ENCODE data around the gene COA6.

The COA6 gene

DNA sequence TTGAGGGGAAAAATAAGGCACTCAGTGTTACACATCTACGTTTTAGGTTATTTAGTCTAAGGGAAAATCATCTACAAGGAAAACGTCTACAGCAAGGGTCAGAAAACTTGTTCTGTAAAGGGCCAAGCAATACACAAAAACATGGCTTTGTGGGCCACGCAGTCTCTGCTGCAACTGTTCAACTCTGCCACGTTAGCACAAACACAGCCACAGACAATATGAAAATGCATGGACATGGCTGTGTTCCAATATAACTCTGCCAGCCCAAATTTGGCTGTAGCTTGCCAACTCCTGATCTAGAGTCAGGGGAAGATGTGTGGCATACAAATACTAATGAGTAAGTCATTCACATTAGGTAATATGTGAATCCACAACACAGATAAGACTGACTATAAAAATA is 40.7 kb downstream of the COA6 start:
- DNase-seq = no peak

DNA sequence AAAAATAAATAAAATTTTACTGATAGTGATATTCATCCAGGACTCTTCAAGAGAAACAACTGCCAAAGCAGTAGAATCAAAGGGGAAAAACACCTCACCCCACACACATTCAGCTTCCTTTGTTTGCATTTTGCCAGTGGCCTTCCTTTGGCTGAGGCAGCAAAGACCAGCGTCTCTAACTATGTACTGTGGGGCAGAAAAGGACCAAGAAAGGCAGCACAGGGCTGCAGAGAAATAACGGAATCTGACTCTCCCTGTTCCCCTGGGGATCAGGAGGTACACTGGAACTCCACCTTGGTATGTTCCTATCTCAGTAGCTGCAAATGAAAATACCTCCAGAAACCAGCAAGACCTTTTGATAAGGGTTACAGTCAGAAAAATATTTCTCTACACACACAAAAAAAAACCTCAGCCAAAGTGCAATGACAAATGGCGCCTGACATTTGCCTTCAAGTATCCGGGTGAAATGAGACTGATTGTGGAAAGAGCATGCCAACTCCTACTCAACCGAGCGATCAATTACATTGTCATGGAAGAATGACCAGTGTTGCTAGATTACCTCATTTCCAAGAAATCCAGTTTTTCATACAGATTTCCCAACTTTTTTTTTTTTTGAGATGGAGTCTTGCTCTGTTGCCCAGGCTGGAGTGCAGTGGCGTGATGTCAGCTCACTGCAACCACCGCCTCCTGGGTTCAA is 54.8 kb downstream of the COA6 start:
- no peak for DNase-seq

DNA sequence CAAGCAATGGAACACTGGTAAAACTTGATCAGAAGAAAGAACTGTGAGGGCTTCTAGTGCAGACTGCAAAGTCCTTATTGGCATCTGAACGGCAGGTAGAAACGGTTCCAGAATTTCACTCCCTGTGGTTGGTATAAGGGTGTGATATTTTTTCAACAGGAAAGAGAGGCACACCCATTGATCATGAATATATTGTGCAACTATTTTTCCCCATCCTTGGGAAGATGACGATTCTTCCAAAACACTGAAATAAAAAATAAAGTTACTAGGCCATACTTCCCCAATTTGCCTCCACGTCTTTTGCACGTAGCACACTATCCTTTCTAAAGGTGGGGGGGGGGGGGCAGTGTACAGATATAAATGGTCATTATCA is 56.2 kb downstream of the COA6 start:
- no peak for DNase-seq

DNA sequence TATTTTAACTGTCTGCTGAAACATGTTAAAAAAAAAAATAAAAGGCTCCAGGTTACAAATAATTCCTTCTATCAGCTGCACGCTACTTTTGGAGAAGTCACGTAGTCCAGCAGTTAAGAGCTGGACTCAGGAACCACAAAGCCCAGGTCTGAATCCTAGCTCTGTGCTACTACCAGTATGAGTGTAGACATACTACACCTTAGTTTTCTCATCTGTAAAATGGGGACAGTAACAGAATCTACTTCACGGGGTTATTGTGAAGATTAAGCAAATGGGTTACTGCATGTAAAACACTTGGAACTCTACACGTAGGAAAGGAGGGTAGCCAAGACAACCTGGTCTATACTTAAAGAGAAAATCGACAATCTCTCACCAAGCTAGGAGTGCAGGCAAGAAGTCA is 57.4 kb downstream of the COA6 start:
- no peak for DNase-seq

DNA sequence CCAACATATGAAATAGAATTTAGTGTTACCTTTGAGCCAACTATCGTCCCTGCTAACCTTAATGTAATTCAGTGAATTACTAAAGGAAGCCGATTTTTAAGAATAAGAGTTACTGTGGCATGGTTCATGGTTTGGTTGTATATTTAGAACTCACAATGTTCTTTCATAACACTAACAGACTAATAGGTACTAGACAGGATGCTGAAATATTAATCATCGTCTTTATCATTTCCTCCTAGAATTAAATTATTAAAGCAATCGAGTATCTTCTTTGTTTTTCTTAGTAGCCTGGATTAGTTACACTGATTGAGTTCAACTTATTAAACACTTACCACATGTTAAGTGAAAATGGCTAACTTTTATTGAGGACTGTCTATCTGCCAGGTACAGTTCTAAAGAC is 58.0 kb downstream of the COA6 start:
- DNase-seq = no peak

DNA sequence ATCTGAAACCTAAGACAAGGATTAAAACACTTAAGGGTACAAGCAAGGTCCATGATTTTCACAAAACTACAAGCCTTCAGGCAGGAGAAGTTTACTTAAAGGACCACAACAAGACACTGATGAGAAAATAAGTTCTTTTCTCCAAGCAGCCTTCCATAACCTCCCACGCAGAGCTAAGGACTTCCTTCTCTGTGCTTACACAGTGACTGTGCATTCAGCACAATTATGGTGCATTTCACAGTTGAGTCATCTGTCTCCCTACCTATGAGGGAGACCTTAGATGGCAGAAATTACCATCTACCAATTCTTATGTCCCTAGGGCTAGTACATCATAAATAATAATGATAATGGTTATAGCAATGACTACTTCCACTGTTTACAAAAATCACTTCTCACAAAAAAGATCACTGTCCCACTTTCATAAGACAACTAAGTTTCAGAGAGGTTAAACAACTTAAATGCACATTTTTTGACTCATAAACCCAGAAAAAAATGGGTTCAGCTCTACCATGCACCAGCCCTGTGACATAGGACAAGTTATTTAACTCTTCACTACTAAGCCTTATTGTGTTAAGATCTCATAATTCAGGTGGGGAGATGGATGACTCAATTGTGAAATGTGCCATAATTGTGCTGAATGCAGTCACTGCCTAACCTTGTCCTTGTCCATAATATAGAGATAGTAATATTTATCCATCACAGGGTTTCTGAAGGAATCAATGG is 60.5 kb downstream of the COA6 start:
- no peak for DNase-seq
